HG02840 (cell line): ENCODE measurements around the gene ZNF423.

Source experiments
- ATAC-seq: cut with Tn5 transposase; IDR thresholded peaks from one replicate; pipeline ENCODE4 v1.9.1; 2021; ENCODE audit warnings: mild to moderate bottlenecking, moderate library complexity, moderate number of reproducible peaks; ENCODE audit not compliant: unreplicated experiment, low FRiP score

The ZNF423 gene

DNA sequence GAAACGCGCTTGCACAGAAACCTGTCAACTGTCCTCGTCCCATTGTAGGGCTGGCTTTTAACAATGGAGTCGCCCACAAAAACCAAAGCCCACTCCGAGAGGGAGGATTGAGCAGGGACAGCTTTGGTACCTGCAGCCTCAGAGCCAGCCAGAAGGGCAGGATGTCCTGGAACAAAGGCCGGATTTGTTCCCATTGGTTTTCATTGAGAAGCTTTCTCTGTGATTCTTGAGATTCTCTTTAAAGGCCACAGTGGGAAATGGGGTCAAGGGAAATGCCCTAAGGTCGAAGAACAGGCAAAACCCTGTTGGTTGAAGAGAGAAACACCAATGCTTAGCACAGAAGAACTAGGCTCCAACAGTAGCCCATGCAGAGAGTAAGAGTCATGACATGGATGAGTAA is 416.9 kb downstream of the ZNF423 start:
- no peak for ATAC-seq
